IMR-90 (cell line): Measurements from ENCODE around the gene PLOD3. TPM values are rescaled to one million over a fixed set of nuclear protein-coding genes. Genes with fewer than 3 reads are reported as not detected.

Experiments
- ATAC-seq: fragments of 200-7000 bp; cut with Tn5 transposase; 2 replicates; pipeline ENCODE4 v1.9.1; 2020; ENCODE audit warnings: low read depth, mild to moderate bottlenecking, moderate library complexity
- BruUV-seq: library from RNA; stranded (reverse); fragments of 400-500 nt; replicated peaks from 2 replicates; lab custom pipeline; 2021; lab: Mats Ljungman, UMichigan
- CTCF ChIA-PET: fragments of 300-600 bp; formaldehyde crosslinking; extraction: SDS; loops from one replicate; lab custom pipeline; 2021; ENCODE audit warnings: antibody characterized with exemption; lab: Yijun Ruan, JAX
- POLR2A ChIA-PET: fragments of 300-600 bp; sonication (Branson Sonifier 250); formaldehyde crosslinking; loops from one replicate; lab custom pipeline; 2022; ENCODE audit warnings: antibody characterized with exemption; ENCODE audit not compliant: unreplicated experiment; lab: Charles Lee
- DNase-seq: peaks from one replicate; pipeline ENCODE4 v3.0.0; 2013
- H2AFZ ChIP-seq: replicated peaks from 2 replicates; pipeline ENCODE3; 2013; ENCODE audit warnings: low read length, mild to moderate bottlenecking; ENCODE audit not compliant: poor library complexity
- H2AK5ac ChIP-seq: 2 replicates; pipeline ENCODE4 v1.6.1; 2013; ENCODE audit warnings: low read depth, low read length, inconsistent platforms
- H2AK9ac ChIP-seq: replicated peaks from 2 replicates; pipeline ENCODE3; 2013; ENCODE audit warnings: mild to moderate bottlenecking, low read depth, low read length, moderate library complexity; ENCODE audit not compliant: poor library complexity
- H2BK120ac ChIP-seq: 2 replicates; pipeline ENCODE4 v1.6.1; 2013; ENCODE audit warnings: low read depth, low read length, inconsistent platforms
- H2BK15ac ChIP-seq: 3 replicates; pipeline ENCODE4 v1.6.1; 2013; ENCODE audit warnings: low read depth, low read length, inconsistent platforms
- H2BK20ac ChIP-seq: 2 replicates; pipeline ENCODE4 v1.6.1; 2013; ENCODE audit warnings: low read depth, mild to moderate bottlenecking, inconsistent platforms, low read length, moderate library complexity
- H2BK5ac ChIP-seq: 2 replicates; pipeline ENCODE4 v1.6.1; 2013; ENCODE audit warnings: mild to moderate bottlenecking, low read depth, low read length, inconsistent platforms; ENCODE audit not compliant: poor library complexity, severe bottlenecking
- H3K14ac ChIP-seq: replicated peaks from 2 replicates; pipeline ENCODE4 v1.6.1; 2013; ENCODE audit warnings: low read depth, low read length, inconsistent platforms
- H3K18ac ChIP-seq: 2 replicates; pipeline ENCODE4 v1.6.1; 2013; ENCODE audit warnings: low read depth, low read length, control low read depth
- H3K23ac ChIP-seq: 2 replicates; pipeline ENCODE4 v1.6.1; 2013; ENCODE audit warnings: low read depth, low read length, inconsistent platforms
- H3K27ac ChIP-seq: 2 replicates; pipeline ENCODE4 v1.5.1; 2013; ENCODE audit warnings: mild to moderate bottlenecking, control low read depth, low read length; ENCODE audit not compliant: insufficient read depth
- H3K27me3 ChIP-seq: 2 replicates; pipeline ENCODE4 v1.6.1; 2013; ENCODE audit warnings: low read length; ENCODE audit not compliant: control insufficient read depth, insufficient read depth
- H3K36me3 ChIP-seq: 2 replicates; pipeline ENCODE4 v1.6.1; 2013; ENCODE audit warnings: low read length, mixed read lengths; ENCODE audit not compliant: control insufficient read depth, insufficient read depth
- H3K4ac ChIP-seq: 2 replicates; pipeline ENCODE4 v1.6.1; 2013; ENCODE audit warnings: low read depth, low read length, inconsistent platforms
- H3K4me1 ChIP-seq: 2 replicates; pipeline ENCODE4 v1.6.1; 2013; ENCODE audit warnings: low read length, mixed read lengths; ENCODE audit not compliant: control insufficient read depth, insufficient read depth
- H3K4me2 ChIP-seq: 2 replicates; pipeline ENCODE4 v1.6.1; 2013; ENCODE audit warnings: low read depth, mild to moderate bottlenecking, control low read depth, low read length, moderate library complexity
- H3K4me3 ChIP-seq: 2 replicates; pipeline ENCODE4 v1.5.1; 2013; ENCODE audit warnings: low read depth, mild to moderate bottlenecking, control low read depth, low read length, moderate library complexity; ENCODE audit not compliant: insufficient read depth
- H3K56ac ChIP-seq: 2 replicates; pipeline ENCODE4 v1.6.1; 2013; ENCODE audit warnings: low read length, inconsistent platforms; ENCODE audit not compliant: insufficient read depth; ENCODE audit errors: extremely low read depth
- H3K79me1 ChIP-seq, 2 experiments: 2 replicates each; pipeline ENCODE4 v1.6.1; 2013; ENCODE audit warnings: low read length in 2 of 2, inconsistent platforms in 1 of 2, low read depth in 1 of 2
- H3K9ac ChIP-seq: 2 replicates; pipeline ENCODE4 v1.6.1; 2013; ENCODE audit warnings: low read depth, low read length, control low read depth
- H3K9me1 ChIP-seq: 2 replicates; pipeline ENCODE4 v1.6.1; 2013; ENCODE audit warnings: low read length, inconsistent platforms; ENCODE audit not compliant: insufficient read depth
- H3K9me3 ChIP-seq: 2 replicates; pipeline ENCODE4 v1.6.1; 2013; ENCODE audit warnings: low read length; ENCODE audit not compliant: control insufficient read depth, insufficient read depth
- H4K20me1 ChIP-seq: 2 replicates; pipeline ENCODE4 v1.6.1; 2013; ENCODE audit warnings: low read length, inconsistent platforms; ENCODE audit not compliant: insufficient read depth
- H4K5ac ChIP-seq: 2 replicates; pipeline ENCODE4 v1.6.1; 2013; ENCODE audit warnings: mild to moderate bottlenecking, low read depth, low read length, control low read depth
- H4K8ac ChIP-seq, 2 experiments: 2 replicates each; pipeline ENCODE4 v1.6.1; 2013; ENCODE audit warnings: low read depth in 2 of 2, low read length in 2 of 2, control low read depth in 1 of 2, inconsistent platforms in 1 of 2
- H4K91ac ChIP-seq: 2 replicates; pipeline ENCODE4 v1.6.1; 2013; ENCODE audit warnings: low read depth, low read length, inconsistent platforms; ENCODE audit not compliant: insufficient read depth
- CEBPB ChIP-seq: IDR thresholded peaks from 2 replicates; pipeline ENCODE4 v1.6.1; 2012; ENCODE audit warnings: low read depth, low read length, improper control_type of control experiment
- ELK1 ChIP-seq: fragments of 150-350 bp; IDR thresholded peaks from 2 replicates; pipeline ENCODE4 v1.6.1; 2016; ENCODE audit warnings: low read depth, mild to moderate bottlenecking, low read length, moderate library complexity, borderline replicate concordance
- MAZ ChIP-seq: IDR thresholded peaks from 2 replicates; pipeline ENCODE4 v1.6.1; 2012; ENCODE audit warnings: low read depth, mild to moderate bottlenecking, low read length, improper control_type of control experiment, moderate library complexity, borderline replicate concordance
- MXI1 ChIP-seq: IDR thresholded peaks from 2 replicates; pipeline ENCODE4 v1.6.1; 2012; ENCODE audit warnings: low read depth, mild to moderate bottlenecking, low read length, moderate library complexity, borderline replicate concordance
- NFE2L2 ChIP-seq: fragments of 150-350 bp; IDR thresholded peaks from 2 replicates; pipeline ENCODE4 v1.6.1; 2016; ENCODE audit warnings: low read depth, mild to moderate bottlenecking, low read length
- POLR2A ChIP-seq: IDR thresholded peaks from 2 replicates; pipeline ENCODE4 v1.6.1; 2012; ENCODE audit warnings: mild to moderate bottlenecking, low read depth, low read length
- RAD21 ChIP-seq: IDR thresholded peaks from 2 replicates; pipeline ENCODE4 v1.6.1; 2012; ENCODE audit warnings: low read length, improper control_type of control experiment
- RCOR1 ChIP-seq: IDR thresholded peaks from 2 replicates; pipeline ENCODE4 v1.6.1; 2012; ENCODE audit warnings: mild to moderate bottlenecking, low read length, improper control_type of control experiment; ENCODE audit not compliant: insufficient replicate concordance
- RFX5 ChIP-seq: IDR thresholded peaks from 2 replicates; pipeline ENCODE4 v1.8.0; 2012; ENCODE audit warnings: low read depth, mild to moderate bottlenecking, low read length, moderate library complexity
- SMC3 ChIP-seq: fragments of 150-350 bp; IDR thresholded peaks from 2 replicates; pipeline ENCODE4 v1.6.1; 2016; ENCODE audit warnings: low read depth, mild to moderate bottlenecking, antibody characterized with exemption, low read length, moderate library complexity
- WGBS, 2 experiments: methylation state at CpG; one replicate each; pipeline versions ENCODE4 v1.1.5 to v1.1.7; 2013; ENCODE audit warnings: missing lambda C conversion rate in 2 of 2; ENCODE audit not compliant: insufficient read length in 1 of 2; ENCODE audit errors: extremely low coverage in 2 of 2; 5-methylcytosine and 5-hydroxymethylcytosine counted together
- dilution Hi-C: fragments of 300-500 bp; cut with HindIII; formaldehyde crosslinking; loops from one replicate; pipeline ENCODE4 v1.14.3; 2018; ENCODE audit warnings: low sequenced_read_pairs; ENCODE audit not compliant: unreplicated experiment
- in situ Hi-C: fragments of 300-500 bp; cut with MboI; formaldehyde crosslinking; loops from 3 replicates; pipeline ENCODE4 v1.14.3; 2019; ENCODE audit warnings: low sequenced_read_pairs, inconsistent platforms, mixed read lengths
- intact Hi-C: fragments of 100-400 bp; cut with micrococcal nuclease; formaldehyde crosslinking; loops from 2 replicates; pipeline ENCODE4 v1.10.0; 2022
- polyA plus RNA-seq, 3 experiments: library from polyadenylated mRNA; depleted of rRNA; stranded (reverse); fragments of >200 nt; gene quantifications; 2 replicates each; pipeline ENCODE4 v1.2.3, GENCODE V29; 2012; ENCODE audit warnings: low replicate concordance in 1 of 3
- total RNA-seq: library from RNA; depleted of rRNA; stranded (reverse); fragments of >200 nt; gene quantifications from 2 replicates; pipeline ENCODE4 v1.2.3, GENCODE V29; 2012
- TF ChIP-seq, protein P1 (sequence below): conservative IDR thresholded peaks from 2 replicates; pipeline ENCODE4 v1.5.1; 2012; ENCODE audit warnings: mild to moderate bottlenecking, low read depth, low read length, improper control_type of control experiment

The PLOD3 gene
- total and polyA plus RNA-seq, 2 of the 4 experiments (the other 2 are of a cell fraction), result 21.7 to 159 TPM

GRCh38 chr7:101218236-101219125, 1.1 kb upstream of the PLOD3 start (continued):
- TF ChIP-seq CEBPB, result no peak

GRCh38 chr7:101216860-101217387, 457 bp downstream of the PLOD3 start:
- peak overlapping the region; percentile 99 for H3K23ac ChIP-seq
- peak overlapping the region; percentile 98 for H2AK9ac ChIP-seq
- H2BK15ac ChIP-seq, result 0 out of 3 replicates have a peak overlapping the region, but pooled peaks have one; percentile 14
- peak overlapping the region; percentile 99 for H3K4ac ChIP-seq
- dilution Hi-C loops, result no loop called here
- peak overlapping the region; percentile 84 for H2BK5ac ChIP-seq
- H2AK5ac ChIP-seq, result peak overlapping the region; percentile 96
- peak overlapping the region; percentile 85 to 90 for H4K8ac ChIP-seq
- peaks cover 4% of the 10 kb centered on the region for H3K9me1 ChIP-seq
- peak overlapping the region; percentile 96 for H3K4me3 ChIP-seq
- peak overlapping the region; percentile 92 for H4K91ac ChIP-seq
- peak overlapping the region; percentile 77 for H3K56ac ChIP-seq
- CTCF ChIA-PET, result interaction anchor here (0.5 to 3.0 kb wide), 8 partner anchors 17 to 306 kb away, joined by 3 to 8 read pairs (median 4); no protein-coding TSS in a partner anchor
- peak overlapping the region; percentile 100 for H3K4me2 ChIP-seq
- no peaks in the 10 kb centered on the region for H3K9me3 ChIP-seq
- DNase-seq (no peak), ATAC-seq (no peak; the same call in none of the 2 replicates)
- H2BK20ac ChIP-seq, result no peak overlapping the region
- POLR2A ChIA-PET, result interaction anchor here (0.7 to 1.6 kb wide), 3 partner anchors 15 to 634 kb away, joined by 3 to 4 read pairs (median 3); partner anchors contain the start of gene SERPINE1
- H3K9ac ChIP-seq, result peak overlapping the region; percentile 83
- H2AFZ ChIP-seq, result peak overlapping the region; percentile 87
- H2BK120ac ChIP-seq, result peak overlapping the region; percentile 68
- H3K27ac ChIP-seq, result peak overlapping the region; percentile 89
- 0% methylated on average over 20 of the region's 34 CpGs; no CpG with 5 or more reads in 1 of the 2 experiments for WGBS, 2 experiments
- in situ Hi-C loops, result no loop called here
- H3K36me3 ChIP-seq, result peaks cover 23% of the 10 kb centered on the region
- H4K20me1 ChIP-seq, result peaks cover 6% of the 10 kb centered on the region; the same call in 1 of the 2 replicates
- intact Hi-C loops, result no loop called here
- H3K27me3 ChIP-seq, result no peaks in the 10 kb centered on the region
- H3K14ac ChIP-seq, result peak overlapping the region; percentile 100
- peak overlapping the region; percentile 95 for H4K5ac ChIP-seq
- H3K4me1 ChIP-seq, result peaks cover 9% of the 10 kb centered on the region
- H3K18ac ChIP-seq, result peak overlapping the region; percentile 48
- H3K79me1 ChIP-seq, result peaks cover 25 to 59% of the 10 kb centered on the region in 2 experiments
- no TSS peak for BruUV-seq
- TF ChIP-seq, protein P1, sequence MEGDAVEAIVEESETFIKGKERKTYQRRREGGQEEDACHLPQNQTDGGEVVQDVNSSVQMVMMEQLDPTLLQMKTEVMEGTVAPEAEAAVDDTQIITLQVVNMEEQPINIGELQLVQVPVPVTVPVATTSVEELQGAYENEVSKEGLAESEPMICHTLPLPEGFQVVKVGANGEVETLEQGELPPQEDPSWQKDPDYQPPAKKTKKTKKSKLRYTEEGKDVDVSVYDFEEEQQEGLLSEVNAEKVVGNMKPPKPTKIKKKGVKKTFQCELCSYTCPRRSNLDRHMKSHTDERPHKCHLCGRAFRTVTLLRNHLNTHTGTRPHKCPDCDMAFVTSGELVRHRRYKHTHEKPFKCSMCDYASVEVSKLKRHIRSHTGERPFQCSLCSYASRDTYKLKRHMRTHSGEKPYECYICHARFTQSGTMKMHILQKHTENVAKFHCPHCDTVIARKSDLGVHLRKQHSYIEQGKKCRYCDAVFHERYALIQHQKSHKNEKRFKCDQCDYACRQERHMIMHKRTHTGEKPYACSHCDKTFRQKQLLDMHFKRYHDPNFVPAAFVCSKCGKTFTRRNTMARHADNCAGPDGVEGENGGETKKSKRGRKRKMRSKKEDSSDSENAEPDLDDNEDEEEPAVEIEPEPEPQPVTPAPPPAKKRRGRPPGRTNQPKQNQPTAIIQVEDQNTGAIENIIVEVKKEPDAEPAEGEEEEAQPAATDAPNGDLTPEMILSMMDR, result no peak
- TF ChIP-seq RAD21, result no peak
- no peak for TF ChIP-seq RFX5
- TF ChIP-seq NFE2L2, result no peak
- no peak for TF ChIP-seq RCOR1
- no peak for TF ChIP-seq MAZ
- no peak for TF ChIP-seq ELK1
- no peak for TF ChIP-seq CEBPB
- TF ChIP-seq POLR2A, result no peak
- TF ChIP-seq SMC3, result no peak
- no peak for TF ChIP-seq MXI1
